ENCODE measurements around the gene DOCK9. TPM values are rescaled to one million over a fixed set of nuclear protein-coding genes. Genes with fewer than 3 reads are reported as not detected.

Gene DOCK9
- total RNA-seq, 1 donor from 2014 or later, result 56.3 TPM

GRCh38 chr13:98751367-98751782 is 226.5 kb downstream of the DOCK9 start:
- H3K4me3 ChIP-seq (ENCODE audit: insufficient read depth, low read depth, low read length), result no peak overlapping the region
- peaks cover 7% of the 10 kb centered on the region for H3K4me1 ChIP-seq (ENCODE audit: insufficient read depth, low read length)
- no peaks in the 10 kb centered on the region for H3K79me2 ChIP-seq (ENCODE audit: insufficient read depth, low read length)
- no peak overlapping the region for H3K27ac ChIP-seq (ENCODE audit: low read depth, low read length)
- no peak for DNase-seq (ENCODE audit: low read depth)
- H3K4me2 ChIP-seq (ENCODE audit: low read length), result peak overlapping the region; percentile 83
- Mint-ChIP-seq H3K4me1 (ENCODE audit: low read depth, unreplicated experiment) (no peaks in the 10 kb centered on the region), H3K27ac (ENCODE audit: unreplicated experiment) (peak overlapping the region; percentile 34), H3K27me3 (ENCODE audit: low read depth, unreplicated experiment) (peaks cover 70% of the 10 kb centered on the region), H3K9me3 (ENCODE audit: unreplicated experiment) (peaks cover 20% of the 10 kb centered on the region), H3K36me3 (ENCODE audit: low read depth, unreplicated experiment) (peaks cover 1% of the 10 kb centered on the region), H3K4me3 (ENCODE audit: unreplicated experiment) (no peak overlapping the region)
- H3K36me3 ChIP-seq (ENCODE audit: insufficient read depth, low read length), result no peaks in the 10 kb centered on the region
- no peak for TF ChIP-seq CTCF (IDR thresholded peaks at IDR 0.05; ENCODE audit: insufficient read depth, low read depth, low read length)
- no peak for TF ChIP-seq EZH2 (IDR thresholded peaks at IDR 0.05; ENCODE audit: insufficient read depth, low read length)
- peaks cover 21% of the 10 kb centered on the region for H3K27me3 ChIP-seq (ENCODE audit: insufficient read depth, low read length)
- H3K9ac ChIP-seq (ENCODE audit: low read length), result no peak overlapping the region
- peak overlapping the region; percentile 84 for H2AFZ ChIP-seq (ENCODE audit: low read depth, low read length)
- no peak for FAIRE-seq
- H4K20me1 ChIP-seq (ENCODE audit: insufficient read depth, low read length), result no peaks in the 10 kb centered on the region
- H3K9me3 ChIP-seq (ENCODE audit: insufficient read depth, low read depth, low read length), result no peaks in the 10 kb centered on the region

- no peaks in the 10 kb centered on the region for H3K4me1 Mint-ChIP-seq (ENCODE audit: low read depth, unreplicated experiment)
- Histone ChIP-seq H3K27me3 (ENCODE audit: insufficient read depth, low read length) (peaks cover 21% of the 10 kb centered on the region), H2AFZ (ENCODE audit: low read depth, low read length) (no peak overlapping the region), H3K9me3 (ENCODE audit: insufficient read depth, low read depth, low read length) (no peaks in the 10 kb centered on the region), H3K9ac (ENCODE audit: low read length) (no peak overlapping the region), H3K79me2 (ENCODE audit: insufficient read depth, low read length) (no peaks in the 10 kb centered on the region), H4K20me1 (ENCODE audit: insufficient read depth, low read length) (no peaks in the 10 kb centered on the region), H3K36me3 (ENCODE audit: insufficient read depth, low read length) (no peaks in the 10 kb centered on the region), H3K4me1 (ENCODE audit: insufficient read depth, low read length) (peaks cover 7% of the 10 kb centered on the region), H3K4me2 (ENCODE audit: low read length) (no peak overlapping the region), H3K4me3 (ENCODE audit: insufficient read depth, low read depth, low read length) (no peak overlapping the region), H3K27ac (ENCODE audit: low read depth, low read length) (no peak overlapping the region)
- no peak overlapping the region for H3K27ac Mint-ChIP-seq (ENCODE audit: unreplicated experiment)
- no peak overlapping the region for H3K4me3 Mint-ChIP-seq (ENCODE audit: unreplicated experiment)
- no peak for FAIRE-seq
- peak; percentile 79 for DNase-seq (ENCODE audit: low read depth)
- H3K27me3 Mint-ChIP-seq (ENCODE audit: low read depth, unreplicated experiment), result peaks cover 53% of the 10 kb centered on the region
- peaks cover 14% of the 10 kb centered on the region for H3K9me3 Mint-ChIP-seq (ENCODE audit: unreplicated experiment)
- no peak for TF ChIP-seq EZH2 (IDR thresholded peaks at IDR 0.05; ENCODE audit: insufficient read depth, low read length)
- no peak for TF ChIP-seq CTCF (IDR thresholded peaks at IDR 0.05; ENCODE audit: insufficient read depth, low read depth, low read length)
- peaks cover 1% of the 10 kb centered on the region for H3K36me3 Mint-ChIP-seq (ENCODE audit: low read depth, unreplicated experiment)
These were observed 228.4 kb downstream of the DOCK9 start for GRCh38 chr13:98749501-98749900.

- no peak overlapping the region for H3K27ac ChIP-seq (ENCODE audit: low read depth, low read length)
- FAIRE-seq, result no peak
- H3K27me3 ChIP-seq (ENCODE audit: insufficient read depth, low read length), result peaks cover 13% of the 10 kb centered on the region
- peaks cover 3% of the 10 kb centered on the region for H3K4me1 ChIP-seq (ENCODE audit: insufficient read depth, low read length)
- H3K79me2 ChIP-seq (ENCODE audit: insufficient read depth, low read length), result no peaks in the 10 kb centered on the region
- H3K4me3 Mint-ChIP-seq (ENCODE audit: unreplicated experiment), result no peak overlapping the region
- TF ChIP-seq EZH2 (IDR thresholded peaks at IDR 0.05; ENCODE audit: insufficient read depth, low read length), result no peak
- TF ChIP-seq CTCF (IDR thresholded peaks at IDR 0.05; ENCODE audit: insufficient read depth, low read depth, low read length), result no peak
- H3K9me3 ChIP-seq (ENCODE audit: insufficient read depth, low read depth, low read length), result no peaks in the 10 kb centered on the region
- peaks cover 5% of the 10 kb centered on the region for H3K9me3 Mint-ChIP-seq (ENCODE audit: unreplicated experiment)
- H3K27me3 Mint-ChIP-seq (ENCODE audit: low read depth, unreplicated experiment), result peaks cover 36% of the 10 kb centered on the region
- H3K4me1 Mint-ChIP-seq (ENCODE audit: low read depth, unreplicated experiment), result no peaks in the 10 kb centered on the region
- no peaks in the 10 kb centered on the region for H3K36me3 Mint-ChIP-seq (ENCODE audit: low read depth, unreplicated experiment)
- H3K36me3 ChIP-seq (ENCODE audit: insufficient read depth, low read length), result no peaks in the 10 kb centered on the region
- H3K9ac ChIP-seq (ENCODE audit: low read length), result no peak overlapping the region
- H3K4me2 ChIP-seq (ENCODE audit: low read length), result no peak overlapping the region
- no peak for DNase-seq (ENCODE audit: low read depth)
- no peak overlapping the region for H2AFZ ChIP-seq (ENCODE audit: low read depth, low read length)
- H4K20me1 ChIP-seq (ENCODE audit: insufficient read depth, low read length), result no peaks in the 10 kb centered on the region
- H3K4me3 ChIP-seq (ENCODE audit: insufficient read depth, low read depth, low read length), result no peak overlapping the region
- no peak overlapping the region for H3K27ac Mint-ChIP-seq (ENCODE audit: unreplicated experiment)
These were observed 230.9 kb downstream of the DOCK9 start for GRCh38 chr13:98746968-98747367.
